GM21576 (cell line): Measurements from ENCODE around the gene NUDT3.
A peak's percentile ranks its signal among the peaks of the same experiment; 100 is the strongest.
"Not testable (repeated sequence)": the region's sequence is repeated elsewhere in the genome, so short reads cannot be mapped to it uniquely, and the experiment has no call there.

ENCODE experiments used
- ATAC-seq: cut with Tn5 transposase; IDR thresholded peaks from one replicate; pipeline ENCODE4 v1.9.1; 2021; ENCODE audit warnings: mild to moderate bottlenecking, moderate library complexity; ENCODE audit not compliant: unreplicated experiment

NUDT3 gene

GRCh38 chr6:34393191-34393965, 909 bp upstream of the NUDT3 start:
- no peak for ATAC-seq

- peak; percentile 30 for ATAC-seq
These were observed 528 bp downstream of the NUDT3 start for GRCh38 chr6:34391786-34392496.

- no peak for ATAC-seq
These were observed 1.0 kb downstream of the NUDT3 start for GRCh38 chr6:34391473-34391785.

GRCh38 chr6:34390531-34391472, 1.7 kb downstream of the NUDT3 start:
- ATAC-seq = no peak

GRCh38 chr6:34389034-34389433, 3.4 kb downstream of the NUDT3 start:
- ATAC-seq = no peak

- ATAC-seq = no peak
These were observed 4.0 kb downstream of the NUDT3 start for GRCh38 chr6:34388421-34388820.

- ATAC-seq = no peak
These were observed 5.9 kb downstream of the NUDT3 start for GRCh38 chr6:34386316-34387137.

GRCh38 chr6:34385793-34386195, 6.7 kb downstream of the NUDT3 start:
- no peak for ATAC-seq

- no peak for ATAC-seq
These were observed 7.9 kb downstream of the NUDT3 start for GRCh38 chr6:34384321-34385153.

- no peak for ATAC-seq
These were observed 8.7 kb downstream of the NUDT3 start for GRCh38 chr6:34383656-34384320.

- ATAC-seq = no peak
These were observed 9.3 kb downstream of the NUDT3 start for GRCh38 chr6:34383161-34383631.

GRCh38 chr6:34381081-34381480, 11.4 kb downstream of the NUDT3 start:
- no peak for ATAC-seq

GRCh38 chr6:34378470-34378869, 14.0 kb downstream of the NUDT3 start:
- no peak for ATAC-seq

GRCh38 chr6:34377984-34378383, 14.5 kb downstream of the NUDT3 start:
- ATAC-seq = no peak

- not testable (repeated sequence) for ATAC-seq
These were observed 14.9 kb downstream of the NUDT3 start for GRCh38 chr6:34377571-34377970.

GRCh38 chr6:34375833-34376232, 16.6 kb downstream of the NUDT3 start:
- ATAC-seq = no peak

- ATAC-seq = no peak
These were observed 18.0 kb downstream of the NUDT3 start for GRCh38 chr6:34374508-34374907.

- ATAC-seq = no peak
These were observed 18.4 kb downstream of the NUDT3 start for GRCh38 chr6:34374069-34374468.

GRCh38 chr6:34373511-34373910, 19.0 kb downstream of the NUDT3 start:
- no peak for ATAC-seq
